HG03442 (cell line): ENCODE measurements around the gene LRRC58.
"Not testable (repeated sequence)": the region's sequence is repeated elsewhere in the genome, so short reads cannot be mapped to it uniquely, and the experiment has no call there.

Experiments used
- ATAC-seq: cut with Tn5 transposase; IDR thresholded peaks from one replicate; pipeline ENCODE4 v1.9.1; 2021; ENCODE audit warnings: mild to moderate bottlenecking, moderate library complexity; ENCODE audit not compliant: unreplicated experiment

Gene LRRC58

DNA sequence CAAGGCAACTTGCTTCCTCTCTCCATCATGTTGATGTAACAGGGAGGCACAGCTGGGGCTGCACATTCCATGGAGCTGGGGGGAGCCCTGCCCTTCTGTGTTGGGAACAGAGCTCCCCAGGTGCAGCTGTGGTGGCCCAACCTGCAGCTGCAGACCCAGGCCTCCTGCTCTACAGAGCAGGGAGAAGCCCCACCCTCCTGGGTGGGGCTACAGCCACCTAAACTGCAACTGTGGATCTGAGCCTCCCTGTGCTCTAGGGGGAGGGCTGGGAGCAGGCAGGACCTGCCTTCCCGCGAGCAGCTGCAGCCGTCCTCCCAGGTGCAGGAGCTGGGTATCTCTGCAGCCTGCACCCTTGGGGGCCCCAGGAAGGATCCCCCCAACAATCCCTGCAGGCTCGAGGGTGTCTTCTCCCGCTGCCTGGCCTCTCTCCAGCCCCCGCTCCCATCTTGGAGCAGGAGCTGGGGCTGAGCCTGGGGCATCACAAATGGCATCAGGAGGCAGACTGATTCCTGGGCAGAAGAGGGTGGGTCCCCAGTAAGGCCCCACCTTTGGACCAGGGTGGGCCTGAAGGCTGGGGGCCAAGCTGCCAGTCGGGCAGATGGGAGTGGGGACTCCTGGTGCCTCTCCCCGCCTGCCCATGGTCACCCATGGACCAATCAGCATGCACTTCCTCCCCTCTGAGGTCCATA lies 7.4 kb downstream of the LRRC58 start:
- no peak for ATAC-seq

DNA sequence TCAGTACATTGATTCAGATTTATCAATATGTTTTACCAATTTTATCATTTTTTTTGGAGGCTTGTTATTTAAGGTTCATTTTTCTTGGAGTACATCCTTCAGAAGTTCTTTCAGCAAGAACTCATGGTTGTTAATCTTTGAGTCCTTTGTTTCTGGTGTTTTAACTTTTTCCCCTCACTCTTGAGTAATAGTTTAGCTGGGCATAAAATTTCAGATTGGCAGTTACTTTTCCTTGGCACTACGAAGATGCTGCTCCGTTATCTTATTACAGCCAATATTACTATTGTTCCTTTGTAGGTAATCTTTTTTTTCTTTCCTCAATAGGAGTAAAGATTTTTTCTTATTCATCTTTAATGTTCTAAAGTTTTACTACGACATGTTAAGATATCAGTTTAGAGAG lies 9.8 kb downstream of the LRRC58 start:
- ATAC-seq: no peak

DNA sequence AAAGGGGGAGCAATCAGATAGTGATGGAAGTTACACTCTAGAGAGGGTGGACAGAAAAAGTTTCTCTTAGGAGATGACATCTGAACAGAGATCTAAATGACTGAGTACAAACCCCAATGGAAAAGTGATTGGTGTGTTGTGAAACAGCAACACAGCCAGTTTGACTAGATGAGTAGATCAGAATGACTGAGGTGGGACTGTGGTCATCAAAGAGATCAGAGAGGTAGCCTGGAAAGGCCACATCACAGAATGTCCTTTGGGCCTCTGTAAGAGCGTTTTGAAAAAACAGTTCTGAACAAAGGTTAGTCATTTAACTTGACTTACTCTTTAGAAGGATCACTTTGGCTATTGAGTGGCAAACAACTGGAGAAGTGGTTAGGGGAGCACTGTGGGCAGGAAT lies 10.6 kb downstream of the LRRC58 start:
- ATAC-seq: peak; percentile 54

DNA sequence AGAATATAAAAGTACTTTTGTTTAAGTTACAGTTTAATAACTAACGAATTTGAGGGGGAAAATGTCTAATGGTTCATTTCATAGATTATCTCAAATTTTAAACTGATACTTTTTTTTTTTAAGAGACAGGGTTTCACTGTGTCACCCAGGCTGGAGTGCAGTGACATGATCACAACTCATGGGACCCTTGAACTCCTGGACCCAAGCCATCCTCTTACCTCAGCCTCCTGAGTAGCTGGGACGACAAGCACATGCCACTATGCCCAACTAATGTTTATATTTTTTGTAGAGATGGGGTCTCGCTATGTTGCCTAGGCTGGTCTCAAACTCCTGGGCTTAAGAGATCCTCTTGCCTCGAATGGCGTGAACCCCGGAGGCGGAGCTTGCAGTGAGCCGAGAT lies 16.5 kb downstream of the LRRC58 start:
- no peak for ATAC-seq

DNA sequence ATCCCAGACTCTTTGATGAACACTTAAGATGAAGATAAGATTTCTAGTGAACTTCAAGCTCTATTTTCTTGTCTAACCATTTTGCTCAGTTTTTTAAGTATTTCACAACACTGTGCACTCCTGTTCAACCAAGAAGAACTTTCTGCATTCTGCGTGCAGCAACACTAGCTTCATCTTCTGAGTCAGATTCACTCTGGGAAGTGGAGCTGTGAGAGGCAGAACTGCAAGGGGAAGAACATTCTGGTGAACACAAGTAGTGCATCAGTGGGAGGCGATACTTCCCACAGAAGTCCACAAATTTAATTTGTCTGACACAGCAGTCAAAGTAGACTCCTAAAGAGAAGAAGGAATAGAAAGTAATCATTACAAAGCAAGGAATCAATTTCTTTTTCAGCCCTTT lies 18.1 kb downstream of the LRRC58 start:
- no peak for ATAC-seq

GRCh38 chr3:120326784-120327183 lies 22.4 kb downstream of the LRRC58 start:
- no peak for ATAC-seq

GRCh38 chr3:120324190-120324589 lies 25.0 kb downstream of the LRRC58 start:
- ATAC-seq: no peak

- not testable (repeated sequence) for ATAC-seq
These were observed 25.4 kb downstream of the LRRC58 start for GRCh38 chr3:120323761-120324160.

GRCh38 chr3:120311863-120312794 lies 37.0 kb downstream of the LRRC58 start:
- no peak for ATAC-seq

DNA sequence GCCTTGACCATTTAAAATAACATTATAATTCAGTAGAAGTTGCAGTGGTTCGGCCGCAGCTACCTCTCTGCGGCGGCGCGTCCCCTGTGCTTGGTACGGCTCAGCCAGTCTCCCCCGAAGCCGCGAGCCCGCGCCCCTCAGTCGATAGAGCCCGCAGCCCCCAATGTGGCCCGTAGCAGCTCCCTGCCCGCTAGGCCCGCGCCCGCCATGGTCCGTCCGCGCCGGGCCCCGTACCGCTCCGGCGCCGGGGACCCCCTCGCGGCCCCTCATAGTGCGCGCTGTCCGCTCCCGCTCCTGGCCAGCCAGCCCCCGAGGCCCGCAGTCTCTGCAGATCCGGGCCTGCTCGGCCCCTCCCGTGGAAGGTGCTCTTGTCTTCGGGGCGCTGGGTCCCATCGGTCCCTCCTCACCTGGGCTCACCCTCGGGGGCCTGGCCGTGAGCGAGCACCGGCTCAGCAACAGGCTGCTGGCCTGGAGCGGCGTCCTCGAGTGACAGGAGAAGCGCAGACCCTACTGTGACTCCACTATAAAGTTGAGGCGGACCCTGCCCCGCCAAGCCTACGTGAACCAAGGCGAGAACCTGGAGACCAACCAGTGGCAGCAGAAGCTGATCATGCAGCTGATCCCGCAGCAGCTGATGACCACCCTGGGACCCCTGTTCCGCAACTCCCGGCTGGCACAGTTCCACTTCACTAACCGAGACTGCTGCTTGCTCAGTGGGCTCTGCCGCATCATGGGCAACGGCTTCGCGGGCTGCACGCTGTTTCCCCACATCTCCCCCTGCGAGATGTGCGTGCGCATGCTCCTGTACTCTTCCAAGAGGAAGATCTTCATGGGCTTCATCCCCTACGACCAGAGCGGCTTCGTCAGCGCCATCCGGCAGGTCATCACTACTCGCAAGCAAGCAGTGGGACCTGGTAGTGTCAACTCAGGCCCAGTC lies 42.4 kb downstream of the LRRC58 start:
- ATAC-seq: no peak

DNA sequence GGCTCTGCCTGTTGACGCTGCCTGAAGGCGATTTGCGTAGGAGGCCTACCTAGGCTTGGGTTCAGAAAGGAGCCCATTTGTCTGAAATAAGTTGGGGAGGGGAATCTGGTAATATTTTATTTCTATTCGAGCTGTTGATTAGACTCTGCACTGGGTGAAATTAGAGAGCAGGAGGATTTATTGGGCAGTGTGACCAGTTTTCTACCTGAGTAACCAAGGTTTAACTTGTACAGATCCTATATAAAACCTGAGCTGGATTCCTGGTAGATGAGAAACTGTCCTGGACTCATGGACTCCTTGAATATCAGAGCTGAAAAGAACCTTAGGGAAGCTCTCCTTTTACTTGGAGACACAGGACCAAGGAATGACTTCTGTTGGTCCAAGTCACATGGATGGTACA lies 44.5 kb downstream of the LRRC58 start:
- no peak for ATAC-seq

GRCh38 chr3:120302361-120302760 lies 46.8 kb downstream of the LRRC58 start:
- ATAC-seq: no peak

GRCh38 chr3:120300971-120301370 lies 48.2 kb downstream of the LRRC58 start:
- ATAC-seq: no peak

DNA sequence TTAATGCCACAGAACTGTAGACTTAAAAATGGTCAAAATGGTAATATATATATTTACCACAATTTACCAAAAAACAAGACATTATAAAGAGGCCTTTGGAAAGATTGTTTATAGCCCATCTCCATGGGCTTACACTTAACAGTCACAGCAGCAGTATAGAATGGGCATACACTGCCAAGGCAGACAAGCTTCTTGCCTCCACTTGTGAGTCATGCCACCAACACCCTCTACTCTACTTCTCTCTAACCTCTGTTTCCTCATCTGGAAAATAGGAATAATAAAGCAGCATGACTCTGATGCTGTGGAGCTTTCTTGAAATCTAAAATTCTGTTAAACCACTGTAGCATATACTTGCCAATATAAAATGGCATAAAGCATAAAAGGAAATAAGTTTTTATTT lies 49.8 kb downstream of the LRRC58 start:
- ATAC-seq: no peak

- no peak for ATAC-seq
These were observed 50.2 kb downstream of the LRRC58 start for GRCh38 chr3:120298996-120299395.

- ATAC-seq: not testable (repeated sequence)
These were observed 57.6 kb downstream of the LRRC58 start for GRCh38 chr3:120291552-120291951.

DNA sequence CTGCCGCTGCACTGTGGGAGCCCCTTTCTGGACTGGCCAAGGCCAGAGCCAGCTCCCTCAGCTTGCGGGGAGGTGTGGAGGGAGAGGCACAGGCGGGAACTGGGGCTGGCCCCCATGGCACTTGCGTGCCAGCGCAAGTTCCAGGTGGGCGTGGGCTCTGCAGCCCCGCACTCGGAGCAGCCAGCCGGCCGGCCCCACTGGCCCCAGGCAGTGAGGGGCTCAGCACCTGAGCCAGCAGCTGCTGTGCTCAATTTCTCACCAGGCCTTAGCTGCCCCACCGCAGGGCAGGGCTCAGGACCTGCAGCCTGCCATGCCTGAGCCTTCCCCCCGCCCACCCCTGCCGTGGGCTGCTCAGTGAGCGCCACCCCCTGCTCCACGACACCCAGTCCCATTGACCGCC lies 59.5 kb downstream of the LRRC58 start:
- ATAC-seq: no peak

- ATAC-seq: no peak
These were observed 62.7 kb downstream of the LRRC58 start for GRCh38 chr3:120286465-120286864.

DNA sequence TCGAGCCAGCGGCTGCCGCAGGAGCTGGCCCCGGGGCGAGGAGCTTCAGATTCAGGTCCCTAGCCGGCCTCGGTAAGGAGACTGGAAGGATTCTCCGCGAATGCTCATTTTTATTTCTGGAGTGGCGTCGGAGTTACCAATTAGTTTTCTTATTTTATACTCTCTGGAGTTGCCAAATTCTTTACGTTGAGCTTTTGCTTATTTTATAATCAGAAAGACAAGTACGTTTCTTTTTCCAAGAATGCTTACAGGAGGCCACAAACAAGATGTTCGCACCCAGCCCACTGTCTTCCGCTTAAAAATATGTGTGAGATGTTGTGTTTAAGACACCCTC lies 63.7 kb downstream of the LRRC58 start:
- no peak for ATAC-seq

DNA sequence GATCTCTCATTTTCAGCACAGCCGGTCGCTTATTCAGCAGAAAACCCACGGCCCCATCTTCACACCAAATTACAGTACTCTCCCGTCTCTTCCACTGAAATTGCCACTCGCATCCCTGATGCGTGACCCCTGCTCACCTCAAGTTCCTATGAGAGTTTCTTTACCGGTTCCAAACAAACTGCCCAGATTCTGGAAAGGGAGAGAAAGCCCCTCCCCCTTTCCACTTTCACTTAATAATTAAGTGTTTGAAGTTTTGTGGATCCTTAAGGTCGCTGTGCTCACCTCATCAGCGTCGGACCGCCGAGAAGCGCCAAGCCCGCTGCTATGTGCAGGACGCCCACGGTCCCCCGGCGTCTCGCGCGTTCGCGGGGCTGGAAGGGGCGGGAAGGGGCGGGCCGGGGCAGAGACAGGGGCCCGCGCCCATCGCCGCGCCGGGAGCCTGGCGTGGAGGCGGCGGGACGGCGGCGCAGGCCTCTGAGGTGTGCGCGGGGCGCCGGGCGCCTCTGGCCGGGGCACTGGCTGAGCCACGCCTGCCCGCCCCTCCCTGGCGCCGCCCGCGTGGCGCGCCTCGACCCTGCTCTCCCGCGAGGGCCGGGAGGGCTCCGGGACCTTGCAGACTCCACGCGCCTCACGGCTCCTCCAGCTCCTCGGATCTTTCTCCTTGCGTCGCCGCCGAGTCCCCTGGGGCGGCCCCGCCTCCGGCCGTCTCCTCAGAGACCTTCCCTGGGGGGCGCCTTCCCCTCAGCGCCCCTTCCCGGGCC lies 64.2 kb downstream of the LRRC58 start, which contains the start of gene GPR156:
TSS of gene GPR156 (minus strand) at position 476 of the 761 bp plus-strand sequence. CDS start 41,124 bp downstream, outside the sequence.
- no peak for ATAC-seq
